Coronary artery (tissue), 2 donors: ENCODE measurements around the gene PROK1.

Source experiments
- DNase-seq: peaks from one replicate; pipeline ENCODE4 v3.0.0-alpha.2; 2017; ENCODE audit warnings: low spot score
- H3K27ac ChIP-seq, 2 donors: fragments of 200-600 bp; sonication (generic); one replicate each; pipeline ENCODE4 v1.5.1; 2016 to 2019
- H3K4me3 ChIP-seq: fragments of 200-600 bp; sonication (generic); 2 replicates; pipeline ENCODE4 v1.5.1; 2016; ENCODE audit warnings: mild to moderate bottlenecking, moderate library complexity
- TF ChIP-seq, protein P1 (sequence below): fragments of 200-600 bp; sonication (generic); IDR thresholded peaks from one replicate; pipeline ENCODE4 v1.5.1; 2019; ENCODE audit warnings: antibody characterized with exemption

Gene PROK1

DNA sequence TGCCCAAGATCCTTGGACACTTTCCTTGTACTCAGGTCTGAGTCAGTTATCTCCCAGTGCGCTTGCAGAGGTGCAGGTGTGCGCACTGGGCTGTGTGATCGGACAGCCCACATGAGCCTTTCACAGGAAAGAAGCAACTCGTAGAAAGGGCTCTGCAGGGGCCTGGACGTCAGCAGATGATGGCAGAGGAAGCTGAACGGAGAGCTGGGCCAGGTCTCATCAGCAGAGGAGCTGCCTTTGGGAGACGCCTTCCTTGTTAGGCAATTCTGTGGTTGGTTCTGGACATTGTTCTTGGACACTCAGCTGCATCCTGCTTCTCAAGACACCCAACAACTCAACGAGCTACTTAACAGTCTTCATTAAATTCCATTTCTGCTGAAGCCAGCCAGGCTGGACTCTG lies 7.5 kb upstream of the PROK1 start:
- Histone ChIP-seq H3K27ac (no peak overlapping the region), H3K4me3 (no peak overlapping the region)
- no peak for DNase-seq
- TF ChIP-seq, protein P1, sequence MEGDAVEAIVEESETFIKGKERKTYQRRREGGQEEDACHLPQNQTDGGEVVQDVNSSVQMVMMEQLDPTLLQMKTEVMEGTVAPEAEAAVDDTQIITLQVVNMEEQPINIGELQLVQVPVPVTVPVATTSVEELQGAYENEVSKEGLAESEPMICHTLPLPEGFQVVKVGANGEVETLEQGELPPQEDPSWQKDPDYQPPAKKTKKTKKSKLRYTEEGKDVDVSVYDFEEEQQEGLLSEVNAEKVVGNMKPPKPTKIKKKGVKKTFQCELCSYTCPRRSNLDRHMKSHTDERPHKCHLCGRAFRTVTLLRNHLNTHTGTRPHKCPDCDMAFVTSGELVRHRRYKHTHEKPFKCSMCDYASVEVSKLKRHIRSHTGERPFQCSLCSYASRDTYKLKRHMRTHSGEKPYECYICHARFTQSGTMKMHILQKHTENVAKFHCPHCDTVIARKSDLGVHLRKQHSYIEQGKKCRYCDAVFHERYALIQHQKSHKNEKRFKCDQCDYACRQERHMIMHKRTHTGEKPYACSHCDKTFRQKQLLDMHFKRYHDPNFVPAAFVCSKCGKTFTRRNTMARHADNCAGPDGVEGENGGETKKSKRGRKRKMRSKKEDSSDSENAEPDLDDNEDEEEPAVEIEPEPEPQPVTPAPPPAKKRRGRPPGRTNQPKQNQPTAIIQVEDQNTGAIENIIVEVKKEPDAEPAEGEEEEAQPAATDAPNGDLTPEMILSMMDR = no peak

DNA sequence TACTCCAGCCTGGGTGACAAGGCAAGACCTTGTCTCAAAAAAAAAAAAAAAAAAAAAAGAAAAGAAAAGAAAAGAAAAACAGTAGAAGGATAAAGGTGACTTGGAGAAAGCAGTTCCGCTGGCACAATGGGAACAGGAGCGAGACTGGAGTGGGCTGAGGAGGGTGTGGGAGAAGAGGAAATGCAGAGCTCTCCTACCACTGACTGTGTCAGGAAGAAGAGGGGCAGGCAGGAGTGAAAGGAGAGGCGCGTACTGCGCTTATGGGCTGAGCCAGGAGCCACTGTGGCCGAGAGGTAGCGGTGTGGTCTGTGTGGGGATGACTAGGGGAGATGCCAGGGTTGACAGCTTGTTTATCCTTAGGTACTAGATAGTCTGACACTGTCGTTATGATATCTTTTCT lies 6.4 kb upstream of the PROK1 start:
- TF ChIP-seq, protein P1 = no peak
- Histone ChIP-seq H3K27ac (no peak overlapping the region), H3K4me3 (no peak overlapping the region)
- DNase-seq = no peak

DNA sequence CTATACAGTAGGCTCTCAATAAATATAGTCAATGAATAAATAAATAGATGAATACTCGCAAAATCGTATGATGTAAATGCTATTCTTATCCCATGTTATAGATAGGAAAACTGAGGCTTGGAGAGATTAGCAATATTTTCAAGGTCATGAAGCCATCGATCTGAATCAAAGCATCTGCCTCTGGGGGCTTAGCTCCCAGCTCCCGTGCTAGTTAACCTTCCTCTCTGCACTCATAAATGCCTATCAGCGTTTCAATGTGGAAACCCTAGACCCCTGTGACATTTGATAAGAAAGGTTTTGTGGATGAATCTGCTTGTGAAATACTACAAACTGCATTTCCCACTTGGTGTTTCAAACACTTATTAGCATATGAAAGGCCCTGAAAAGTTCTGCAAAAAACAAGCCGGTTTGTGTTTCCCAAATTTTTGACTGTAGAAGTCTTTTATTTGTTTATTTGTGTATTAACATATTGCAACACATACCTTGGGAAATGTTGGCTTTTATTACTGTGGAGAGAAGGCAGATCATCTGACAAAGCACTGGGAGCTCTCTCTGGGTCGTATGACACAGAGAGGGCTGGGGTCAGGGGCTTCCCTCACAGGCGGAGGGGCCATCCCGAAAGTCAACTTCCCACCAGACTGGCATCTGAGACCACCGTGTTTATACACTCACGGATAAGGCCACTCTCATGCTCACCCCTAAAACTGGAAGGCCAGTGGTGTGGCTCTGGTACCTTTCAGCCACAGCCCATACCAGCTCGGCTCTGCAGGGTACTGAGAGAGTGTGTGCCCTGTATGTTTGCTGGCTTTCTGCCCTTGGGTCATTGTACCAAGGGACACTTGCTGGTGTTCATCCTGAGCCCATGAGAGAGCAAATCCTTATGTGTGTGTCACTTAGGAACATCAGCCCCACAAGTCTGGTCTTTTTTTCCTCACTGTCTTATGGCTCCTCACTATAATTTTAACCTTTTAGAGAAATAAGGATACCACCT lies 993 bp upstream of the PROK1 start:
- TF ChIP-seq, protein P1 = no peak
- DNase-seq = no peak
- H3K4me3 ChIP-seq = no peak overlapping the region
- H3K27ac ChIP-seq = no peak overlapping the region

DNA sequence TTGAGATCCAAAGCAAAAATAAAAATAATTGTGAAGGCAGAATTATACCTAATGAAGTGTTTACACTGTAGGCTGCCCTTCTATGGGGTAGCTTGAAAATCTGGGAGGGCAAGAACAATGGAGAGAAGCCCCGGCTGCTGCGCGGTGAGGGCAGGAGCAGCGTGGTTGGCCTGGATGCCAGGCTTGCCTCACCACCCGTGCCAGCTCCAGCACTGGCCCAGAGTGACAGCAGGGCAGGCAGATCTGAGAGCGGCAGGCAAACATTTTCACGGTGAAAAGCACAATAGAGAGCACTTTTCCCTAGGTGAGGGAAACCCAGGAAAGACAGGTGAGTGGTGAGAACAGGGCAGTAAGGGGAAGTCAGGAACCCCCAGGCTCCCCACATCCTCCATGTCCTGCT lies 1.4 kb downstream of the PROK1 start:
- TF ChIP-seq, protein P1 = no peak
- Histone ChIP-seq H3K4me3 (no peak overlapping the region), H3K27ac (no peak overlapping the region)
- no peak for DNase-seq

DNA sequence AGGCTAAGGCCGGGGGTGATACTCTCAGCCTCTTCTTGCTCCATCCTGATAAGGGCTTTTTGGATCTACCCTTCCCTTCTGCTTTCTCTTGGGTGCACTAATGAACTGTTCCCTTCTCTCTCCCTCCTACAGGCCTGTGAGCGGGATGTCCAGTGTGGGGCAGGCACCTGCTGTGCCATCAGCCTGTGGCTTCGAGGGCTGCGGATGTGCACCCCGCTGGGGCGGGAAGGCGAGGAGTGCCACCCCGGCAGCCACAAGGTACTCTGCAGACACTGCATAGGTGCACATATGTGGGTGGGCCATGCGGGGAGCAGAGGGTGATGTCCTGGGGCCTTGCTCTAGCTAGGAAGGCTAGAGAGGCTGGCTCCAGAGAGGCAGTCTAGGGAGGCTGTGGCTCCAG lies 2.9 kb downstream of the PROK1 start:
- TF ChIP-seq, protein P1 = no peak
- Histone ChIP-seq H3K4me3 (no peak overlapping the region), H3K27ac (no peak overlapping the region)
- DNase-seq = no peak

DNA sequence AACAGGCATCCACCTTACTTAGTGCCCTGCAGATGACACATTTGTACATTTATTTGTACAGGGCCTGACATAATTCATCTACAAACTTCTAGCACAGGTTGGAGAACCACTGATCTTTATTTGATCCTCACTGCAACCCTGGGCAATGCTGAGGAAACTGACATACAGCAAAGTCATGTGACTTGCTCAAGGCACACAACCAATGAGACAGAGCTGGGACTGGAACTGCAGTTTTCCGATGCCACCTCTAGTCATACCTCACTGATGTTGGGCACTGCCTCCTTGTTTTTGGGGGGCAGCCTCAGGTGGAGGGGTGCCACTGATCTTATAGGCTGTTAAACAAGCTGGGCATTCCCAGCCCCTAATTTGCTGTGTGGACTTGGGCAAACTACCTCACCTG lies 3.4 kb downstream of the PROK1 start:
- TF ChIP-seq, protein P1 = no peak
- H3K4me3 ChIP-seq = no peak overlapping the region
- no peak overlapping the region for H3K27ac ChIP-seq
- no peak for DNase-seq

DNA sequence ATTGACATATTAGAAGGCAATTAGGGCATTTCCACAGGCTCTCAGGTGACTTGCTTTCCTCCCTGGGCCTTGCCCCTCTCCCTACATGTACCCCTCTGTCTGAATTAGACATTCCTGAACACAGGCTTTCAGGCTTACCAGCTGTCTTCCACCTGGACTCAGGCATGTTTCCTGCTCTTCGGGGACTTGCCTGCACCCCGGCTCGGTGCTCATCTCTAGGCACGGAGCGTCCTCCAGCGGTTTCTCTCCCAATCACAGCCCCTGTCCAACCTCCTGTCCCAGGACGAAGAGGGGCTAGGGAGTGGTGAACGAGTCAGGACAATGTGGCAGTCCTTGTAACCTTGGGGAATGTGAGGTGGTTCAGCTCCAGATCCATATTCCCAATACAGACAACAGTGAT lies 4.2 kb downstream of the PROK1 start:
- no peak overlapping the region for H3K27ac ChIP-seq
- no peak overlapping the region for H3K4me3 ChIP-seq
- DNase-seq = no peak
- TF ChIP-seq, protein P1 = no peak
